Adipocyte (in vitro differentiated cells): Measurements from ENCODE around the gene HS3ST5.

ENCODE experiments used
- DNase-seq: peaks from one replicate; pipeline ENCODE4 v3.0.0-alpha.2; 2015; ENCODE audit warnings: low read depth
- H3K27me3 ChIP-seq: replicated peaks from 2 replicates; pipeline ENCODE4 v1.7.0; 2013; ENCODE audit warnings: mild to moderate bottlenecking, low read length, moderate library complexity; ENCODE audit not compliant: control insufficient read depth, insufficient read depth
- H3K36me3 ChIP-seq: 2 replicates; pipeline ENCODE4 v1.7.0; 2013; ENCODE audit warnings: low read length, mild to moderate bottlenecking, moderate library complexity; ENCODE audit not compliant: control insufficient read depth, insufficient read depth, severe bottlenecking
- H3K4me1 ChIP-seq: 2 replicates; pipeline ENCODE4 v1.7.0; 2013; ENCODE audit warnings: mild to moderate bottlenecking, low read length, moderate library complexity; ENCODE audit not compliant: control insufficient read depth, insufficient read depth
- H3K4me3 ChIP-seq: 2 replicates; pipeline ENCODE4 v1.7.0; 2013; ENCODE audit warnings: mild to moderate bottlenecking, low read length, moderate library complexity
- H3K9ac ChIP-seq: 2 replicates; pipeline ENCODE4 v1.7.0; 2013; ENCODE audit warnings: mild to moderate bottlenecking, low read length, moderate library complexity
- H3K9me3 ChIP-seq: 2 replicates; pipeline ENCODE4 v1.7.0; 2013; ENCODE audit warnings: mild to moderate bottlenecking, low read length, moderate library complexity; ENCODE audit not compliant: control insufficient read depth

HS3ST5 gene

GRCh38 chr6:114290864-114291263 is 52.0 kb downstream of the HS3ST5 start:
- Histone ChIP-seq H3K4me1 (peaks cover 15% of the 10 kb centered on the region), H3K27me3 (no peaks in the 10 kb centered on the region), H3K4me3 (no peak overlapping the region), H3K36me3 (no peaks in the 10 kb centered on the region), H3K9ac (no peak overlapping the region), H3K9me3 (no peaks in the 10 kb centered on the region)
- no peak for DNase-seq

GRCh38 chr6:114288701-114289495 is 53.9 kb downstream of the HS3ST5 start:
- H3K9ac ChIP-seq, result no peak overlapping the region
- no peak overlapping the region for H3K4me3 ChIP-seq
- H3K36me3 ChIP-seq, result no peaks in the 10 kb centered on the region
- no peaks in the 10 kb centered on the region for H3K9me3 ChIP-seq
- peaks cover 24% of the 10 kb centered on the region for H3K4me1 ChIP-seq
- H3K27me3 ChIP-seq, result no peaks in the 10 kb centered on the region
- DNase-seq, result no peak

- Histone ChIP-seq H3K9me3 (no peaks in the 10 kb centered on the region), H3K36me3 (no peaks in the 10 kb centered on the region), H3K4me3 (no peak overlapping the region), H3K9ac (no peak overlapping the region), H3K4me1 (peaks cover 24% of the 10 kb centered on the region), H3K27me3 (no peaks in the 10 kb centered on the region)
- DNase-seq, result no peak
Measured at GRCh38 chr6:114287461-114287860, 55.4 kb downstream of the HS3ST5 start.

GRCh38 chr6:114286211-114286610 is 56.6 kb downstream of the HS3ST5 start:
- no peaks in the 10 kb centered on the region for H3K27me3 ChIP-seq
- H3K4me1 ChIP-seq, result peaks cover 29% of the 10 kb centered on the region
- no peaks in the 10 kb centered on the region for H3K9me3 ChIP-seq
- H3K9ac ChIP-seq, result no peak overlapping the region
- no peak for DNase-seq
- H3K36me3 ChIP-seq, result no peaks in the 10 kb centered on the region
- no peak overlapping the region for H3K4me3 ChIP-seq

DNA sequence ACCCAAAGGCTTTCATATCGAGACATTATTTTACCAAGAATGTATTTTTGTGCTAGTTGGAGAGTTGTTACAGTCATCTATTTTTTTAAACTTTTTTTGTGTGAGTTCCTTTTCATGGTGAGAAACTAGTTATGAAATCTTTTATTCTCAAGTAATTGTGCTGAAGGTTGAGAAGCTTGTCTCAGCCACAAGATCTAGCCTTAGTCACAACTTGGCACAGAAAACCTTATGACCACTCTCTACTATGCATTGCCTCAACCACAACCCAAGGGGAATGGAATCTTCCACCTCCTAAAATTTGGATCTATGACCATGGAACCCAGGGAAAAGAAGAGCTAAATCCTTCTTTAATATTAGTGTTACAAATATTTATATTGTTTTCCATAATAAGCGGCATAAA is 58.5 kb downstream of the HS3ST5 start:
- Histone ChIP-seq H3K9ac (peak overlapping the region; percentile 65), H3K36me3 (no peaks in the 10 kb centered on the region), H3K9me3 (no peaks in the 10 kb centered on the region), H3K27me3 (no peaks in the 10 kb centered on the region), H3K4me3 (peak overlapping the region; percentile 35), H3K4me1 (peaks cover 29% of the 10 kb centered on the region)
- DNase-seq, result peak; percentile 54

DNA sequence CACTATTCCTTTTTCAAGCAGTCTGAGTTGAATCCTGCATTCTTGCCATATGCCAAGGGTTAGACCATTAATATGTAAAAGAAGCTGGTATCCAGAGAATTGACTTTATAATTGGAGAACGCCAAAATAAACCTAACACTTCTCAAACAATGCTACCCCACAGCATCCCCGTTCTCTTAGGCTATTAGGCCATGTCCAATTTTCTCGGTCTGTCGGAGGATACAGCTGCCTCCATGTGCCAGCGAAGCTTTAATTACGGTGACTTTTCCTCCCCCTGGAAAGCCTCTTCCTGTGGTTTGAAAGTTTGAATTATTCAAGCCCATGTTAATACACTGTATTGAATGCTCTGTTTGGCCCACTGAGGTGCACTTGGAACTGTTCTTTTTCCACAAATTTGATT is 60.5 kb downstream of the HS3ST5 start:
- DNase-seq, result no peak
- Histone ChIP-seq H3K4me3 (no peak overlapping the region), H3K36me3 (no peaks in the 10 kb centered on the region), H3K9me3 (no peaks in the 10 kb centered on the region), H3K4me1 (peaks cover 27% of the 10 kb centered on the region), H3K27me3 (no peaks in the 10 kb centered on the region), H3K9ac (no peak overlapping the region)

GRCh38 chr6:114281496-114281895 is 61.3 kb downstream of the HS3ST5 start:
- Histone ChIP-seq H3K36me3 (no peaks in the 10 kb centered on the region), H3K27me3 (no peaks in the 10 kb centered on the region)
- DNase-seq, result peak; percentile 40

GRCh38 chr6:114280239-114280982 is 62.4 kb downstream of the HS3ST5 start:
- Histone ChIP-seq H3K9me3 (no peaks in the 10 kb centered on the region), H3K36me3 (no peaks in the 10 kb centered on the region), H3K4me1 (peaks cover 27% of the 10 kb centered on the region), H3K4me3 (no peak overlapping the region), H3K27me3 (no peaks in the 10 kb centered on the region), H3K9ac (no peak overlapping the region)
- DNase-seq, result no peak

More at GRCh38 chr6:114281496-114281895, 61.3 kb downstream of the HS3ST5 start:
- Histone ChIP-seq H3K9ac (no peak overlapping the region), H3K4me3 (no peak overlapping the region), H3K4me1 (peaks cover 27% of the 10 kb centered on the region), H3K9me3 (no peaks in the 10 kb centered on the region)

- Histone ChIP-seq H3K36me3 (no peaks in the 10 kb centered on the region), H3K4me1 (peaks cover 9% of the 10 kb centered on the region), H3K4me3 (no peak overlapping the region), H3K9ac (no peak overlapping the region), H3K27me3 (no peaks in the 10 kb centered on the region), H3K9me3 (no peaks in the 10 kb centered on the region)
- no peak for DNase-seq
Measured at GRCh38 chr6:114277220-114277619, 65.6 kb downstream of the HS3ST5 start.

DNA sequence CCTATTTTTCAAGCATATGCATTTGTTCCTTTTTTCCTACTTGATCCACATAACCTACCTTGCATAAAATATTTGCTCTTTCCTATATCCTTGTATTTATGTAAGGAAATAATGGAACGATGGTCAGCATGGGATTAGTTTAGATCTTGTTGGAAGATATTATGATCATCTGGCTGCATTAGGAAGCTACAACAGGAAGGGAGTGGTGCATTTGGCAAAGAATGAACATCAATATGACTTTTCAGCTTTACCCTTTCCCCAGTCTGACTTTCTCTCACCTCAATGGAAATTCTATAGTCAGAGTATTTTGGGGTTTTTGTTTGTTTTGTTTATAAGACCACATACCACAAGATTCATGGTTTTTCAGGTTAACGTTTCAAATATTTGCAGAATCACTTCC is 66.0 kb downstream of the HS3ST5 start:
- peaks cover 9% of the 10 kb centered on the region for H3K4me1 ChIP-seq
- no peak overlapping the region for H3K4me3 ChIP-seq
- H3K9me3 ChIP-seq, result no peaks in the 10 kb centered on the region

GRCh38 chr6:114274836-114275235 is 68.0 kb downstream of the HS3ST5 start:
- Histone ChIP-seq H3K9ac (no peak overlapping the region), H3K27me3 (no peaks in the 10 kb centered on the region), H3K4me1 (peaks cover 4% of the 10 kb centered on the region), H3K36me3 (no peaks in the 10 kb centered on the region), H3K4me3 (no peak overlapping the region), H3K9me3 (no peaks in the 10 kb centered on the region)
- DNase-seq, result no peak

More for the DNA sequence above, 66.0 kb downstream of the HS3ST5 start:
- no peak for DNase-seq
- Histone ChIP-seq H3K36me3 (no peaks in the 10 kb centered on the region), H3K27me3 (no peaks in the 10 kb centered on the region), H3K9ac (no peak overlapping the region)
